8988T (cell line): ENCODE results near the gene STC2.
A peak's percentile ranks its signal among the peaks of the same experiment; 100 is the strongest.

Experiments
- DNase-seq: peaks from one replicate; pipeline ENCODE4 v3.0.0; 2011

Gene STC2

DNA sequence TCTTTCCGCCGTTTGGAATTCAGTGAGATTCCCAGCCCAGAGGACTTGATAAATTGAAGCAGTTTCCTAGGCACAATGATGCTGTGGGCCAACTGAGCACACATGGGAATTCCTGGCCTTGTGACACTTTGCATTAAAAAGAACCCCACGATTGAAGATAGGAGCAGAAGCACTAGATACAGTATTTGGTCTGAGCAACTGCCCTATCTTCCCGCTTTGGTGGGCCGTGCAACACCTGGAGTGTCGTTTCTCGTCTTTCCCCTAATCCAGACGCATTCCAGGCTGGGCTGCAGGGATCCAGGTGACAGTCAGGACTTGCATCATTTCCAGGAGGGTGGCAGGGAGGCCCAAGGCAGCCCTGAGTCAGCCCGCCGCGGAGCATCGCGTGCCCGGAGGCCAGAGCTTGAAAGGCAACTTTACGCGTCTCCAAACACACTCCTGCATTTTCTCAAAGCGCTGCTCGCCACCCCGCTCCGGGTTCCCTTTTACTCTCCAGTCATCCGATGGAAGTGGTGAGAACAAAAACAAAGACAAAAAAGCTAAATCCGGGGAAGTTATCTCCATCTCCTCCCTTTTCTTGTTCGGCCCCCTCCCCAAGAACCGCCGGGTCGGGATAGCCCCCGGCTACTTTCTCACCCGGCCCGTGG, 753 bp upstream of the STC2 start:
- peak; percentile 54 for DNase-seq

DNA sequence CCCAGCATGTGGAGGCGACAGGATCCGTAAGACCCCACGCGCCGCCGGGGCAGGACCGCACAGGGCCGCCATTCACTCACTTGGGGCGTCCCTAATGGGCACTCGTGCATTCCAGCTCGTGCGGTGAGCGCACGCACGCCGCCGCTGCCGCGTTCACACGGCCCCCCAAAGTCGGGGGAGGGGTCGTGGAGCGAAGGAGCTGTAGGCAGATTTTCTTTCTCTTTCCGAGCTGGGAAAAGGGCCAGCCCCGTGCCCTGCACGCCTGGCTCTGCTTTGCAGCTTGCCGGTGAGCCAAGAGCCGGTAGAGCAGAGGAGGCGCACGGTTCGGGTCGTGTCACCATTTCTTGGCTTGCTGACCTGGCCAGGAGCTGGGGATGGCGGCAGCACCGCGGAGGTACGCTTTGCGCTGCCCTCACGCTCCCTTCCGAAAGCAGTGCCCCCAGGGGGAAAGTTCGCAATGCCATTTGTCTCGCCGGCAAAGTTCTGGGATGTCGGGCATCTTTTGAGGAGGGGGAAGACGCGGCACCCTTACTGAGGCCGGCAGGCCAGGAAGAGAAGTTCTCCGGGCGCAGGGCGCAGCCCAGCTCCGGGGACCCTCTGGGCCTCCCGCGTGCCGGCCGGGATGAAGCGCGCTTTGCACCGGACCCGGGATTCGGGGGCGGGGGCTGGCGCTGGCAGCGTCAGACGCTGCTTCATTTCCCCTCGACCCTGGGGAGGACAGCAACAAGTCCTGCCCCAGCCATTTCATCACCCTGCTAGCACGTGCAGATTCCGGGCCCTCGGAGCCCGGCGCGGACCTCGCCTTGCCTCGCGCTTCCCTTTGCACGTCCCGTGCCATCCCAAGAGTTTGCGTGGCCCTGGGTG, 898 bp downstream of the STC2 start:
- DNase-seq, result no peak

DNA sequence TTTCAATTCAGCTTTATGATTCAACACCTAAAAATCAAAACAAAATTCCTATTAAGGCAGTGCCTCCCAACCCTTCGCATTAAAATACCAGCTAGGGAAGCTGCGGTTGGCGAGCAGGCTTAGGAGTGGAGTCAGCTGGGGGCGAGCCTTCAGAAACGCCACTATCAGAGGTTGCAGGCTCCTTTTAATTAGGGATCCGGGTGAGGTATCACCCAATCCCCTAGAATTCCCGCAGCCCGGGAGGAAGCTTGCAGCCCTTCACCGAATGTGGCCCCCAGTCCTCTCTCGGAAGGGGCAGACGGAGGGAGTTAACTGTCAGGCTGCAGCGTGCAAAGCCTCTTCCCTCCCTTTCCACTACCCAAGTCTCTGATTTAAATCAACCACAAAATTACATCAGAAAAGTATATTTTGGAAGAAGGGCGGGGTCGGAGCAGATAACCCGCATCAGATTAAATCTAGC, 1.7 kb downstream of the STC2 start:
- peak; percentile 100 for DNase-seq

DNA sequence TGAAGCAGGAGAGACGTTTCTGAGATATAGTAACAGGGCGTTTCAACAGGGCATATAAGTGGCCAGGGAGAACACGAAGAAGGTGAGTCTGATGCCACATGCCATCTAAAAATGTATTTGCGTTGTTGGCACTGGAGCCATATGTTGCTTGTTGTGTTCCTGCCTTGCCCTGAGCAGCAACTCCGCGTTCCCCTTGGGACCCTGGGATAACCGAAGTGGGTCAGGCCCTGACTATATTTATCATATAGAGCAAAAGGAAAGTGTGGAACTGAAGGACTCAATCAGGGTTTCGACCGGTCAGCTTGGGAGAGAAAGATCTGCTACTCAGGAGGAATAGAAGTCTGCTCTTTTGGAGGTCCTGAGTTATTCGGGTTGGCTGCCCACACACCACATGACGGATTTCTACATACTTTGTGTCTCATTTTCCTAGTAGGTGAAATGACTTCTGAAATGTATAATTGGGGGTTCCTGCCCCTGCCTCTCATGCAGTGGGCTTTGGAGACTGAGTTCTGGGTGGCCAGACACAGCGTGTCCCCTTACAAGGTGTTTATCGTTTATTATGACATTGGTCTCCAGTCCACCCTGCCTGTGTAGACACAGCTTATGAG, 3.0 kb downstream of the STC2 start:
- no peak for DNase-seq

DNA sequence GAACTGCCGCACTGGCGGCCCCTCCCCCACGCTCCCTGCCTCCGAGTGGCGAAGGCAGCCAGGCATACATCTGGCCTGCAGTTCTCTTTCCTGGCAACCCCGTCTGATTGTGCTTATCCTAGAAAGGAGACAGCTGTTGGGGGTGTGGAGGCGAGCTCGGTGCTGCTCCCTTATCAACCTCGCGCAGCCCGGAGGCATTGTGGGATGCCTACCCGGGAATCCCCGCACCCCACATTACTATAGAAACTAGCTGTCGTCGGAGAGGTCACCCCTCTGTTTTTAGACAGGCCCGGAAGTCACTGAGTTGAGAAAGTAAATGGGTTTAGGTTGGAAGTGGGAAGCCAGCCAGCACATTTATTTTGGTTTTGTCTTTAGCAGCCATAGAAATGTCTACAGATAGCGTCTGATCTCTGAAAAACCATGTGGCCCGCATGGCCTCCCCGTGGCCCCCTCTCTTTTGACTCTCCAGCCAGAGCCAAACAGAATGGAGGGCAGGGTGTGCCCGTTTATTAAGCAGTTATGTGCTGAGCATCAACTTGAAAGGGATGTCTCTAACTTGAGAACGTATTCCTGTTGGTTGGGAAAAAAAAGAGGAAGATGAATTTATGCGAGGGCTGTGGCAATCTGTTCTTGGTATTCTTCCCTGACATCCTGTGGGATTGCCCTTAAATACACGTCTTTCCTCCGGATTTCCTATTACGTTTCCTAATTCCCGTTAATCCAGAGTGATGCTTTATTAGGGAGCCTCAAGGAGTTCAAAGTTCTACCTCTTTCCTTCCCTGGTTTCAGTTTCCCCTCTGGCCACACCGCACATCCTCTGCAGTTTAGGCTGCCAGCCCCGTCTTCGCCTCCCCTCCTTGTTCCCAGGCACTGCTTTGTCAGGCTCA, 3.9 kb downstream of the STC2 start:
- no peak for DNase-seq

DNA sequence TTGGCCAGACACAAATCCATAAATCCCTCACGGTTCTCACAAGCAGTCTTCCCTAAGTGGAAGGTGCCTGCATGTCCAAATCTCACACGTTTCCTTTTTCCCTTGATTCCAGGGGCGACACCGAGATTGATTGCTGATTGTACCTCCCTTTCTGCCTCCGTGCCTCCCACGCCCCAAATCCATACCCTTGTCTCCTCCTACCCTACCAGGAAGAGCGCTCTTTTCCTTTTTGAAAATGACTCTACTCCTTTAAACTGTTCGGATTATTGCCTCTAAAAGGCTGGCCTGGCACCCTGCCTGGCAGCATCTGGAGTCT, 4.5 kb downstream of the STC2 start:
- no peak for DNase-seq

DNA sequence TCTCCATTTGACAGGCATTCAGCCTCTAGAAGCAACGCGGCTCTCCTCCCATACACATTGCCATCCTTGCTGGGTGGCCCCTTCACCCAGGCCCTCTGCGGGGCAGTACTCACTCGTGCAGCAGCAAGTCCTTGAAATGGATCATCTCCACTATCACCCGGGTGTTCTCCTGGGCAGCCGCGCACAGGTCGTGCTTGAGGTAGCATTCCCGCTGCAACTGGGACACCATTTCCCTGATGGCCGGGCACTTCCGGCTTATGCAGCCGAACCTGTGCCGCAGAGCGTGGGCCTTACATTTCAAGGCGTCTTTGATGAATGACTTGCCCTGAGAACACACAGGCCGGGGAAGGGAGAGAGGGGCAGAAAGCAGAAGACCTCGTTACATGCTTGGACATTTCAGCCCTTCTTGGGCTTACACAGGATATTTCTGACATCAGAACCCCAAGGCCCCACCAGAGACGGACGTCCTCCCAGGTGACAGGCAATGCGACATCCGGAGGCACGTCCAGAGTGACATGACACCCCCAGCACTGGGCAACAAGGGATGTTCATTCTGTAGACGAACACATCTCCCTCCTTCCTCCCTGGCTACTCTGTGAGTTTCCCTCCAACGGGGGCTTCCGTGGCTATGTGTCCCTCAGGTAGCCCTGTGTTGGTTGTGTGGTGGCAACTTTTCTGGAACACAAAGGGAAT, 5.0 kb downstream of the STC2 start:
- DNase-seq, result no peak

DNA sequence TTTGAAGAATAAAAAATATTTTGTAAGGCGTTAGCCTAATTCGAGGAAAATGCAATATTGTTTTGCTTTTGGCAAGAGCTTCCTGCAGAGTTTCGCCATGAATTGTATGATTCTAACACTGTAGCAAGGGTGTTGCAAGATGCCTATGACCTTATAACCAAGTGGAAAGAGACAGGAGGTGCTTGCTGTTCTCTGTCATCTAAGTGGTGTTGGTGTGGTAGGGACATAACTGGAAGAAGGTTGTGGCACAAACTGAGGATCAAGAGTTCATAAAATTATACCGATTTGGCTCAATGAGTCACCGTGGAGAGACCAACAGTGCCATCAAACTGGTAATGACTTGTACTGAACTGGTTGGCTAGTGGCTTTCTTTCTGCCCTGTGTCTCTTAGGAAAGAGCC, 6.3 kb downstream of the STC2 start:
- DNase-seq, result no peak

DNA sequence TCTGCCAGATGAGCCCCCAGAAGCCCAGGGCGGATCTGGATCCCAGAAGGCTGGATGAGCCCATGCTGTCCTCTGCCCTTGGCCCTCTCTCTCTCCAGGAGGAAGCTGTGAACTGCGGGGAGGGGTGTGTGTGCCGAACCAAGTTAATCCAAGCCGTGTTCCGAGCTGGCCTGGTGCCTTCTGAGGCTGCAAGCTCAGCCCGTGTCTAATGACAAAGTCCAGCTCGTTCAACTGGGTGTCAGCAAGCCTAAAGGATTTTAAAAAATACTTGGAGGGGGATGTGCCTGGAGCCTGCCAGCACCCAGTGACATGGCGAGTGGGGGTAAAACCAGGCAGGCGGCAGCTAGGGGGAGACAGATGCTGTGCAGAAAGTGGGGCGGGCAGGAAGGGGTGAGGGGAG, 8.0 kb downstream of the STC2 start:
- no peak for DNase-seq

DNA sequence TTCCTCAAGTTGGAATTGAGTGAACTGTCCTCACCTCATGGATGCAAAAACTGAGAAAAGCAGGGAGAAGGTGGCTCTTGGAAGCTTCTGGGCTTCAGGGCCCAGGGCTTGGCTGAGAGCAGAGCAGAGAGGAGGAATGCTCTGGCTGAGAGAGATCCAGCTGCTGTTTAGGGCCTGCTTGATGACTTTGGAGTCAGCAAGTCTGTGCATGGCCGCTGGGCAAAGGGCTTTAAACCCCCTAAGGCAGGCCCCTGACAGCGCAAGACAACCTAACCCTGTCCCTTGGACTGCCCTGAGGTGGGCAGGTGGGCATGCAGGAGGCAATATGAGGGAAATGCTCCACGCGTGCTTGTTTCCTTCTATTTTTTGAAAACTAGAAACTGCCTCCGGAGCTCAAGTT, 8.6 kb downstream of the STC2 start:
- no peak for DNase-seq

DNA sequence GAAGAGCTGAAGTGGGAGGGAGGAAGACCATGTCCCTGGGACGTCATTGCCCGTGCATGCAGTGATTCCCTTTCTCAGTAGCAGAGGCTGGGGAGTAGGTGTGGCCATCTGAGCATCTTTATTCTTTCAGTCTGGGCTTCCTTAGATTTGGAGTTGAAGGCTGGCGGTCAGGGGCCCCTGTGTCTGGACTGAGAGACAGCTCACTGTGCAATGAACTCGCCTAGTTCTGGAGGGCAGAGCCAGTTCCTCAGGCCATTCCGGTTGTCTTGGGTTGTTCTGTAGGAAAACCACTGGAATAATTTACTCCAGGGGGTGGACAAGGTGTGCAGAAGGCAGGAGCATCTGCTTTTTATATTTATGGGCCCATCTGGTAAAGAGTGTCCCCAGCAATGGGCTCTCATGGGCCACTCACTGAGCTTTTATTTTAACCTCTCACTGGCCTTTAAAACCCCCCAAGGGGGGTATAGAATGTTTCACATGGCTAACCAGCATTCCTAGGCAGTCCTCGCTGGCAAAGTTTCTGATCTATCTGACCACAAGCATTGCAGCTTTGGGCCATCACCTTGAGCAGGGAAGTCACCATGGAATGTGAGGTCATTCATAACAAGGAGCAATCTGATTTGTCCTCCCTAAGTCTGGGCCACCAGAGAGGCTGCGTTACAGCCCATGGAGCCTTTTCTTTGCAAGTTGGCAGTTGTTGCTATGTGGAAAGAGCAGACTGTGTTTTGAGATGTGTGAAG, 9.2 kb downstream of the STC2 start:
- no peak for DNase-seq

DNA sequence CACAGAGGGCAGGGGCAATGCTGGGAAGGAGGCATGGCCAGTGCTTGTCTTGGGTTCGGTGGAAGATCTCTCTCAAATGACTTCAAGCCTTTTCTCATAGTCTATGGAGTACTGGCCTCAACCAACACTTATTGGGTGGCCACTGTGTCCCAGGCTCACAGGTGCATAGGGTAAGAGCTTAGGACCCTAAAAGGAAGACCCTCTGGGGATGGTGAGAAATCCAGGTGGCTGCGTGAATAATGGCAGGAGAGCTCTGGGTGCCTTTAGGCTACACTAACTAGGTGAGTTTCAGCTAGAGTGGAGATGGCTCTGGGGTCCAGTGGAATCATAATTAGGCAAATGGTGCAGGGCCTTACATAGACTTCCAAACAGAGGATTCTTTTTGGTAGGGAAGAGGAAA, 9.9 kb downstream of the STC2 start:
- DNase-seq, result no peak

DNA sequence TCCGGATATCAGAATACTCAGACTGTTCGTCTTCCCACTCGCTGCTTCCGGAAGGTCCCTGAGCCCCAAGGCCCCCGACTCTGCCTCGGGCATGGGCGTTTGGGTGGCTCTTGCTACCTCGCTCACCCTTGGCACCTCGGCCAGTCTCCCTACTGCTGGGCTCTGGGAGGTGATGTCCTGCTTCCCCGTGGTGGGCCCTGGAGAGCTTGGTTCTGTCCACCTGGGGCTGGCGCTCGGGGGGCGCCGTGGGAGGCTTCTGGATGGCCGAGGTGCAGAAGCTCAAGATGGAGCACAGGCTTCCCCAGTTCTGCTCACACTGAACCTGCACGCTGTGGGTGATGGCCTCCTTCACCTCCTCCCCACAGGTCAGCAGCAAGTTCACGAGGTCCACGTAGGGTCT, 10.4 kb downstream of the STC2 start:
- no peak for DNase-seq

DNA sequence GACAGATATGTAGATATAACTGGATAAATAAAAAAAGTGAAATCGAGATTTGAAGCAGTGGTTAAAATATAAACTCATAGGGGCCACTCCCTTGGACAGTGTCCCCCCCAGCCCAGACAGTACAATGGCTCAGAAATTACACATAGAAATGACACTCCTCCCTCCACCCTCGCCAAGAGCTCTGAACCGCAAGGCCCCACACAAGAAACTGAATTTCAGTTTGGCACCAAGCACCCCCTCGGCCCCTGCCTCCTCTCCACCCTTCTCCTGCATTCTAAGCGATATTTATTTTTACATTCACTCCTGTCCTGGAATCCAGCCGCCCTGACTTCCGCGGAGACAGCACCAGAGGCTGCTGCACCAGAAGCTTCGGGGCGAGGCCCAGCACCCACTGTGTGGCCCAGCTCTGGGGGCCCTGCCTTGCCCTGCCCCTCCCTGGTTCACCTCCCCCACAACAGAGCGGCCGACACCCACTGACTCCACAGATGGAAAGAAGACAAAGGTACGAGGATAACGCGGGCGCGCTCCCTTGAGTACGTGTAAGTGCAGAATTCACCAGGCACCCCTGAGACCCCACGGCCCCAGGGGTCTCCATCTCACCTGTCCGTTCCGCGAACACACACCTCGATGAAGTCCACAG, 11.0 kb downstream of the STC2 start:
- no peak for DNase-seq

DNA sequence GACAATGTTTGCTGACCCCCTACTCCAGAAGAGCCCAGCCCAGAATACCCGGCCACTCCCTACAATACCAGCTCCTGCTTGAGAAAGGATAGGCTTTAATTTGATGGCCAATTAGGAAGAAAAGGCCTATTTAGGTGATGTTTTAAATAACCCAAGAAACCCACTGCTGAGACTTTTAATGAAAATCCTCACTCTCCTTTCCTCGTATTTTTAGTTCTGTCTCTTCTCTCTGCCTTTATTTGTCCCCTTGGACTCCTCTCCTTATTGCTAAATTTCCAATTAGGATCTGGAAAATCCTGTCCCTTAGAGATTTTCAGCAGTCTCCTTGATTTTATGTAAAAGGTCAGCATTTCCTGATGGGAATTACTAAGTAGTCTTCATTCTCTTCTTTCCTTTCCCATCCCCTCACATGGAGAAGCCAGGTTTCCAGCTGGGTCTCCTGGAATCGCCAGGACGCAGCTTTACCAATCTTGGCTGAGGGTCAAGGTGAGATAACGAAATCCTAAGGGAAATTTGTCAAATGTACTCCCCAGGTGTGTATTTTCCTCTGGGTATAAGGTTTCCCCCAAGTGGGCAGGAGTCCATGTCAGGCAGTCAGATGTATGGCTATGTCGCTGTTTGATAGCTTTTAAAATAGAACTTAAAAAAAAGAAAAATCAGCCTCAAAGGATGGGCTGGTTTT, 11.7 kb downstream of the STC2 start:
- no peak for DNase-seq

DNA sequence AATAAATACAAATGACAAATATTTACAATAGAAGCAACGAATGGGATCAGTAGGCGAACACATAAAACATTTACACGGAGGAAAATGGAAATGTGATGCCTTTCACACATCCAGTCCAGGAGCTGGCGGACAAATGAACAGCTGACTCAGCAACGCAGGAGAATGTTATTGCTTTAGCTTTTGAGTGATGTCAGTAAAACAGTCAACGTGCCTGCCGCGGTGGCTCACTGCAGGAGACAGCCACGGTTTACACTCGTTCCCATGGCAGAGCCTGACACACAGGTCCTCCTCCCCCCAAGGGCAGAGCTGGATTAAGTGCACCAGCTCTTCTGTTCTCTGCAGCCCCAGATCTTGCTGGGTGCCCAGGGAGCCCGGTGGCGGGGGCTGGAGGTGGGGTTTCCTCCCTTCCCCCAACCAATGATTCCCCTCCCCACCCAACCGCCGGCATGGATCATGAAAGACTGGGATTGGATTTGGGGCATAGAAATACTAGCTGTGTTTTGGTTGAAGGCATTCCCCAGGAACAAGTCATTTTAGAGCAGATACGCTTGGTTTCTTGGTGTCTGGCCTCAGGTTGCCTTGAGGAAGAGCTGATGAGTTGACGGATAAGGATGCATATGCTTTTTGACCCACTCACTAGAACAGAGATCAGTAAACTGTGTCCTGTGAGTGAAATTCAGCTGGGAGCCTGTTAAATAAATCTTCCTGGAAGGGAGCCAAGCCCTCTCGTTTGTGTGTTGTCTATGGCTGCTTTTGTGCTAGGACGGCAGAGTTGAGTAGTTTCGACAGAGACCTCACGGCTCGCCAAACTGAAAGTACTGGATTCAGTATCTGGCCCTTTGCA, 12.5 kb downstream of the STC2 start:
- DNase-seq, result no peak

DNA sequence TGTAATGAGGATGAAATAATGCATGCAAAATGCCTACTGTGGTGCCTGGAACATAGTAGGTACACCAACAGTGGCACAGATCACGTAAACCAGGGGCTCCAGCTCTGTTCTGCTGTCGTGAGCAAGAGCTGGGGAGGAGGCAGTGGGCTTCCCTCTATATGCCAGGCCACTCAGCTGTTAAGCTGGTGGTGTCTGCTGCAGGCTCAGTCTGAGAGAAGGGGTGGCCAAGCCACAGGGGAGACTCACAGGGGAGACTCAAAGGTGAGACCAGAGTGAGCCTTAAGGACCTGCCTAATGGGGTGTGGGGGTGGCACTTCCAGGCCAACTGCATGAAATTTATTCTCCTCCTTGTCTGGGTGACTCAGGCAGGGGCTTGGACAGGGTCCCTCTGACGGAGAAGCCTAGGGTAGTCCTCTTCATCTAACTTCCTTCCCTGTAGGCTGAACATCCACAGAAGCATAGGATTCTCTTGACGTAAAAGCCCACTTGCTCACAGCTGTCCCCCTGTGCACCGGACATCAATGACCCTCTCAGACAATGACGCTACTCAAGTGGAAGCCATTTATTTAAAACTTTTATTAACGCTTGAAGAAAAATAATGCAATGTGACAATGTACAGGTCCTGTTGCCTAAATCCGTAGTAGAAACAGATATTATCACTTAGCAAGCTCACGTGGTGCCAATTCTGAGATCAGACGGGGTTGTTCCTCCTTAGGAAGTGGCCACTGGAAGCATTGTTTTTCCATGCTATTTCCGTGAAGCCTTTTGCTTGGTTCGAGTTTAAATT, 13.9 kb downstream of the STC2 start:
- no peak for DNase-seq

DNA sequence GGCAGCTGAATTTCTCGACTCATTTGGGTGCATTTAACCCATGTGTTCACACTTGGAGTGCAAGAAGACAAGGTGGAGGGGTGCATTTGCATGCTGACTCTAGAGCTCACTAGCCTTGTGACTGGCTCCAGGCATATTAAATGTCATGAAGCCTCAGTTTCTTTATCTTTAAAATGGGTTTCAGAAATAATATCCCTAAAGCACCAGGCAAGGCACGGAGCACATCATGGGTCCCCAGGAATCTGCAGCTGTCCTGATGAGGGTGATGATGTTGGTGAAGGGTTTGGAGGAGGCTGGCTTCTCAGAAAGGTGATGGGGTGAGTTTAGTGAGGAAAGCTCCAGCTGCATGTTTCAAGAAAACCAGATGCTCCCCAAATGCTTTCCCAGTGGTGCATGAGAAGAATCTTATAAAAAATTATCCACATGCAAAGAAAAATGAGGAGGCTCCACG, 14.8 kb downstream of the STC2 start:
- DNase-seq, result no peak

DNA sequence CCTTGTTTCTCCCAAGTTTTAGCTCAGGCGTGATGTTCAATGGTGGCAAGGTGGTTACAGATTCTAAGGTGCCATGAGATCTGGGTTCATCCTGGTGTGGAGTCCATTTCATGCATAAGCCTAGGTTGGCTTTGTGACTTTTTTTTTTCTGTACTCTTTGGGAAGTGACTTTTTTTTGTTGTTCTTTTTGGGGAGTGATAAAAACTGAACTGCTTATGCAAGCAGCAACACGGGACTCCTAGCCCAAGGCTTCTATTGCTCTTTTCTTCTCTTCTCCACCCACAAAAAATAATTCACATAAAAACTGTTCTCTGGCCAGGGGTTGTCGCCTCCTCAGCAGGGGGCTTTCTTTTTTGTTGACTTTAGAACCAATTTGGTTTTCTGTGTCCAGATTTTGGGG, 15.4 kb downstream of the STC2 start:
- DNase-seq, result no peak
